Measurements from ENCODE around the gene RPLP2.
A peak's percentile ranks its signal among the peaks of the same experiment; 100 is the strongest.

The RPLP2 gene

DNA sequence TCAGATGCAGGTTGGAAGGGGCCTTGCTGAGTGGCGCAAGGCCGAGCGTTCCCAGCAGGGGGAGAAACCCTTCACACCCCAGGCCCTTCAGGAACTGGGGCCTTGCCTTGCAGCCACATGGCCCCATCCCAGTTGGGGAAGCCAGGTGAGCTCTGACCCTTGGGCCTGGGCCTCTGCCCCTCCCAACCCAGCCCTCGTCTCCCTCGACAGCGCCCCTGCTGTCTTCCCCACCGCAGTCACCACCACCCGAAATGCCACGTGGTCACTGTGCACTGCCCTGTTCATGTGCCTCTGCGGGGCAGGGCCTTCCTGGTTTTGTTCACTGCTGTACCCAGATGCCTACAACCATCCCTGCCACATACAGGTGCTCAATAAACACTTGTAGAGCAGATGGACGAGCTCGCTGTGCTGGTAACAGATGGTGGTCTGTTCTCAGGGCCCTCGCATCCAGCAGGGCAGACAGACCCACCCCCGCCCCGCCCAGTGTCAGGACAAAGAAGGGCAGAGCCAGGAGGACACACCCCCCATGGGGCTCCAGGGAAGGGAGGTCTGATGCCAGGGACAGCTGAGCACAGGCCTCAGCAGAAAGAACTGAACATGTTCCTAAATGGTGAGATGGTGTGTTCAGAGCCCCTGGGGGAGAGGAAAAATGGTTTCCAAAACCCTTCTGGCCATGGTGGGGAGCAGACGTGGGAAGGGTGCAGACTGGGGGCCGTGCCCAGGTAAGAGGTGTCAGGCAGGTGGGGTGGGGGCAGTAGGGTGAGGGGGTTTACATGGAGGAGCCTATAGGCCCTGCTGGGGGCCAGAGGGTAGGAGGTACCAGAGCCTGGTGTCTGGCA lies 28.9 kb downstream of the RPLP2 start (continued):
- TF ChIP-seq ZNF341 (tag by site-specific recombination; IDR thresholded peaks at IDR 0.05; ENCODE audit: low read depth) (peak; percentile 14; the same call in 1 of the 2 replicates), BCL11A (tag by site-specific recombination; IDR thresholded peaks at IDR 0.05; ENCODE audit: low read depth) (peak; percentile 22; the same call in 1 of the 2 replicates), ZNF132 (tag by site-specific recombination; IDR thresholded peaks at IDR 0.05; ENCODE audit: borderline replicate concordance) (no peak)
- TF ChIP-seq, protein P1, sequence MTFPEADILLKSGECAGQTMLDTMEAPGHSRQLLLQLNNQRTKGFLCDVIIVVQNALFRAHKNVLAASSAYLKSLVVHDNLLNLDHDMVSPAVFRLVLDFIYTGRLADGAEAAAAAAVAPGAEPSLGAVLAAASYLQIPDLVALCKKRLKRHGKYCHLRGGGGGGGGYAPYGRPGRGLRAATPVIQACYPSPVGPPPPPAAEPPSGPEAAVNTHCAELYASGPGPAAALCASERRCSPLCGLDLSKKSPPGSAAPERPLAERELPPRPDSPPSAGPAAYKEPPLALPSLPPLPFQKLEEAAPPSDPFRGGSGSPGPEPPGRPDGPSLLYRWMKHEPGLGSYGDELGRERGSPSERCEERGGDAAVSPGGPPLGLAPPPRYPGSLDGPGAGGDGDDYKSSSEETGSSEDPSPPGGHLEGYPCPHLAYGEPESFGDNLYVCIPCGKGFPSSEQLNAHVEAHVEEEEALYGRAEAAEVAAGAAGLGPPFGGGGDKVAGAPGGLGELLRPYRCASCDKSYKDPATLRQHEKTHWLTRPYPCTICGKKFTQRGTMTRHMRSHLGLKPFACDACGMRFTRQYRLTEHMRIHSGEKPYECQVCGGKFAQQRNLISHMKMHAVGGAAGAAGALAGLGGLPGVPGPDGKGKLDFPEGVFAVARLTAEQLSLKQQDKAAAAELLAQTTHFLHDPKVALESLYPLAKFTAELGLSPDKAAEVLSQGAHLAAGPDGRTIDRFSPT (tag by site-specific recombination; IDR thresholded peaks at IDR 0.05) = no peak; the same call in 1 of the 2 replicates
- TF ChIP-seq, protein P2, sequence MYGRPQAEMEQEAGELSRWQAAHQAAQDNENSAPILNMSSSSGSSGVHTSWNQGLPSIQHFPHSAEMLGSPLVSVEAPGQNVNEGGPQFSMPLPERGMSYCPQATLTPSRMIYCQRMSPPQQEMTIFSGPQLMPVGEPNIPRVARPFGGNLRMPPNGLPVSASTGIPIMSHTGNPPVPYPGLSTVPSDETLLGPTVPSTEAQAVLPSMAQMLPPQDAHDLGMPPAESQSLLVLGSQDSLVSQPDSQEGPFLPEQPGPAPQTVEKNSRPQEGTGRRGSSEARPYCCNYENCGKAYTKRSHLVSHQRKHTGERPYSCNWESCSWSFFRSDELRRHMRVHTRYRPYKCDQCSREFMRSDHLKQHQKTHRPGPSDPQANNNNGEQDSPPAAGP (tag by site-specific recombination; IDR thresholded peaks at IDR 0.05) = 0 out of 2 replicates have a peak, but pooled peaks have one; percentile 69

DNA sequence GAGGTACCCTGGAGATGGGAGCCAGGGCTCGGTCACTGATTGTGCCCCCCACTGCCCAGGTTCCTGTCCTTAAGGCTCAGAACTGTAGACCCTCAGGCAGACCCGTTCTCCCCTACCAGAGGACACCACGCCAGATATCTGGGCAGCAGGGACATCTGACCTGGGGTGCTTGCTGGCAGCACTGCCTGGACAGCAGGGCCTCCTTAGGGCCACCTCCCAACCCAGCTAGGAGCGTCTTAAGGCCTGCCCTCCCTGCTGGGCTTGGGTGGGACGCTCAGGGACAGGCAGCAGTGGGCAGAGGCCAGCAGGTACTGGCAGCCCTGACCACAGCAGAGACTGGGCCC lies 29.5 kb downstream of the RPLP2 start:
- ChIA-PET CTCF (interaction anchor here (0.7 kb wide), 2 partner anchors 9 to 35 kb away, joined by 3 read pairs; no protein-coding TSS in a partner anchor), POLR2A (interaction anchor here (6.9 to 15.0 kb wide), 2 partner anchors 8 to 23 kb away, joined by 70 to 202 read pairs; partner anchors contain the start of genes CD151, CRACR2B and PNPLA2)

More for the DNA sequence above, 29.5 kb downstream of the RPLP2 start:
- peaks cover 0 to 63% of the 10 kb centered on the region in 2 experiments; a peak in 1 of 3 replicates for H3K36me3 ChIP-seq (ENCODE audit: control insufficient read depth in 2 of 2, insufficient read depth in 1 of 2, low read length in 2 of 2)
- no peak overlapping the region for H3K4me3 ChIP-seq (ENCODE audit: low read depth, low read length)
- H3K27ac ChIP-seq (ENCODE audit: extremely low read depth, low read depth, low read length) = no peak overlapping the region
- no peaks in the 10 kb centered on the region for H3K9me3 ChIP-seq (ENCODE audit: control insufficient read depth, insufficient read depth, low read depth, low read length)
- TF ChIP-seq, protein P3, sequence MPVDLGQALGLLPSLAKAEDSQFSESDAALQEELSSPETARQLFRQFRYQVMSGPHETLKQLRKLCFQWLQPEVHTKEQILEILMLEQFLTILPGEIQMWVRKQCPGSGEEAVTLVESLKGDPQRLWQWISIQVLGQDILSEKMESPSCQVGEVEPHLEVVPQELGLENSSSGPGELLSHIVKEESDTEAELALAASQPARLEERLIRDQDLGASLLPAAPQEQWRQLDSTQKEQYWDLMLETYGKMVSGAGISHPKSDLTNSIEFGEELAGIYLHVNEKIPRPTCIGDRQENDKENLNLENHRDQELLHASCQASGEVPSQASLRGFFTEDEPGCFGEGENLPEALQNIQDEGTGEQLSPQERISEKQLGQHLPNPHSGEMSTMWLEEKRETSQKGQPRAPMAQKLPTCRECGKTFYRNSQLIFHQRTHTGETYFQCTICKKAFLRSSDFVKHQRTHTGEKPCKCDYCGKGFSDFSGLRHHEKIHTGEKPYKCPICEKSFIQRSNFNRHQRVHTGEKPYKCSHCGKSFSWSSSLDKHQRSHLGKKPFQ (tag by site-specific recombination; IDR thresholded peaks at IDR 0.05) = no peak
- TF ChIP-seq, protein P4, sequence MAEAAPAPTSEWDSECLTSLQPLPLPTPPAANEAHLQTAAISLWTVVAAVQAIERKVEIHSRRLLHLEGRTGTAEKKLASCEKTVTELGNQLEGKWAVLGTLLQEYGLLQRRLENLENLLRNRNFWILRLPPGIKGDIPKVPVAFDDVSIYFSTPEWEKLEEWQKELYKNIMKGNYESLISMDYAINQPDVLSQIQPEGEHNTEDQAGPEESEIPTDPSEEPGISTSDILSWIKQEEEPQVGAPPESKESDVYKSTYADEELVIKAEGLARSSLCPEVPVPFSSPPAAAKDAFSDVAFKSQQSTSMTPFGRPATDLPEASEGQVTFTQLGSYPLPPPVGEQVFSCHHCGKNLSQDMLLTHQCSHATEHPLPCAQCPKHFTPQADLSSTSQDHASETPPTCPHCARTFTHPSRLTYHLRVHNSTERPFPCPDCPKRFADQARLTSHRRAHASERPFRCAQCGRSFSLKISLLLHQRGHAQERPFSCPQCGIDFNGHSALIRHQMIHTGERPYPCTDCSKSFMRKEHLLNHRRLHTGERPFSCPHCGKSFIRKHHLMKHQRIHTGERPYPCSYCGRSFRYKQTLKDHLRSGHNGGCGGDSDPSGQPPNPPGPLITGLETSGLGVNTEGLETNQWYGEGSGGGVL (tag by site-specific recombination; IDR thresholded peaks at IDR 0.05) = no peak
- TF ChIP-seq, protein P5, sequence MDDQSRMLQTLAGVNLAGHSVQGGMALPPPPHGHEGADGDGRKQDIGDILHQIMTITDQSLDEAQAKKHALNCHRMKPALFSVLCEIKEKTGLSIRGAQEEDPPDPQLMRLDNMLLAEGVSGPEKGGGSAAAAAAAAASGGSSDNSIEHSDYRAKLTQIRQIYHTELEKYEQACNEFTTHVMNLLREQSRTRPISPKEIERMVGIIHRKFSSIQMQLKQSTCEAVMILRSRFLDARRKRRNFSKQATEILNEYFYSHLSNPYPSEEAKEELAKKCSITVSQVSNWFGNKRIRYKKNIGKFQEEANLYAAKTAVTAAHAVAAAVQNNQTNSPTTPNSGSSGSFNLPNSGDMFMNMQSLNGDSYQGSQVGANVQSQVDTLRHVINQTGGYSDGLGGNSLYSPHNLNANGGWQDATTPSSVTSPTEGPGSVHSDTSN (CRISPR knock-in tag; IDR thresholded peaks at IDR 0.05) = no peak
- TF ChIP-seq ZNF433 (tag by site-specific recombination; IDR thresholded peaks at IDR 0.05; ENCODE audit: low read depth) (no peak), SALL2 (tag by site-specific recombination; IDR thresholded peaks at IDR 0.05; ENCODE audit: borderline replicate concordance) (no peak), ZNF146 (tag by site-specific recombination; IDR thresholded peaks at IDR 0.05) (no peak), ZNF791 (tag by site-specific recombination; IDR thresholded peaks at IDR 0.05) (no peak), ZIC2 (tag by site-specific recombination; IDR thresholded peaks at IDR 0.05) (no peak), ZNF768 (tag by site-specific recombination; IDR thresholded peaks at IDR 0.05) (no peak), ZNF311 (tag by site-specific recombination; IDR thresholded peaks at IDR 0.05; ENCODE audit: borderline replicate concordance) (no peak), SCRT1 (tag by site-specific recombination; IDR thresholded peaks at IDR 0.05; ENCODE audit: borderline replicate concordance) (no peak), ZNF211 (tag by site-specific recombination; IDR thresholded peaks at IDR 0.05; ENCODE audit: low read depth) (no peak)
- TF ChIP-seq, protein P6, sequence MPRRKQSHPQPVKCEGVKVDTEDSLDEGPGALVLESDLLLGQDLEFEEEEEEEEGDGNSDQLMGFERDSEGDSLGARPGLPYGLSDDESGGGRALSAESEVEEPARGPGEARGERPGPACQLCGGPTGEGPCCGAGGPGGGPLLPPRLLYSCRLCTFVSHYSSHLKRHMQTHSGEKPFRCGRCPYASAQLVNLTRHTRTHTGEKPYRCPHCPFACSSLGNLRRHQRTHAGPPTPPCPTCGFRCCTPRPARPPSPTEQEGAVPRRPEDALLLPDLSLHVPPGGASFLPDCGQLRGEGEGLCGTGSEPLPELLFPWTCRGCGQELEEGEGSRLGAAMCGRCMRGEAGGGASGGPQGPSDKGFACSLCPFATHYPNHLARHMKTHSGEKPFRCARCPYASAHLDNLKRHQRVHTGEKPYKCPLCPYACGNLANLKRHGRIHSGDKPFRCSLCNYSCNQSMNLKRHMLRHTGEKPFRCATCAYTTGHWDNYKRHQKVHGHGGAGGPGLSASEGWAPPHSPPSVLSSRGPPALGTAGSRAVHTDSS (tag by site-specific recombination; IDR thresholded peaks at IDR 0.05) = no peak
- TF ChIP-seq, protein P7, sequence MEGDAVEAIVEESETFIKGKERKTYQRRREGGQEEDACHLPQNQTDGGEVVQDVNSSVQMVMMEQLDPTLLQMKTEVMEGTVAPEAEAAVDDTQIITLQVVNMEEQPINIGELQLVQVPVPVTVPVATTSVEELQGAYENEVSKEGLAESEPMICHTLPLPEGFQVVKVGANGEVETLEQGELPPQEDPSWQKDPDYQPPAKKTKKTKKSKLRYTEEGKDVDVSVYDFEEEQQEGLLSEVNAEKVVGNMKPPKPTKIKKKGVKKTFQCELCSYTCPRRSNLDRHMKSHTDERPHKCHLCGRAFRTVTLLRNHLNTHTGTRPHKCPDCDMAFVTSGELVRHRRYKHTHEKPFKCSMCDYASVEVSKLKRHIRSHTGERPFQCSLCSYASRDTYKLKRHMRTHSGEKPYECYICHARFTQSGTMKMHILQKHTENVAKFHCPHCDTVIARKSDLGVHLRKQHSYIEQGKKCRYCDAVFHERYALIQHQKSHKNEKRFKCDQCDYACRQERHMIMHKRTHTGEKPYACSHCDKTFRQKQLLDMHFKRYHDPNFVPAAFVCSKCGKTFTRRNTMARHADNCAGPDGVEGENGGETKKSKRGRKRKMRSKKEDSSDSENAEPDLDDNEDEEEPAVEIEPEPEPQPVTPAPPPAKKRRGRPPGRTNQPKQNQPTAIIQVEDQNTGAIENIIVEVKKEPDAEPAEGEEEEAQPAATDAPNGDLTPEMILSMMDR (tag by site-specific recombination; IDR thresholded peaks at IDR 0.05) = no peak
- H3K4me1 ChIP-seq (ENCODE audit: control insufficient read depth, insufficient read depth, low read length) = no peaks in the 10 kb centered on the region; the same call in 1 of the 2 replicates

All from HEK293 (cell line).